Prostate gland (tissue), 2 donors: Measurements from ENCODE around the gene PCDHB8. TPM values are rescaled to one million over a fixed set of nuclear protein-coding genes. Genes with fewer than 3 reads are reported as not detected.
"Not testable (repeated sequence)": the region's sequence is repeated elsewhere in the genome, so short reads cannot be mapped to it uniquely, and the experiment has no call there.

Experiments
- DNase-seq: peaks from one replicate; pipeline ENCODE4 v3.0.0-alpha.2; 2019; ENCODE audit warnings: low spot score
- H3K27ac ChIP-seq, 2 donors: fragments of 200-600 bp; sonication (generic); 2 replicates each; pipeline ENCODE4 v1.5.1; 2017 to 2019
- H3K27me3 ChIP-seq: fragments of 200-600 bp; sonication (generic); replicated peaks from 2 replicates; pipeline ENCODE4 v1.5.1; 2019; ENCODE audit not compliant: insufficient read depth
- H3K36me3 ChIP-seq, 2 donors: fragments of 200-600 bp; sonication (generic); 1 replicate in 1 of 2; 2 replicates in 1 of 2; pipeline versions ENCODE4 v1.5.1 to v1.8.1; 2017 to 2019
- H3K4me1 ChIP-seq: fragments of 200-600 bp; sonication (generic); replicated peaks from 2 replicates; pipeline ENCODE4 v1.5.1; 2019
- H3K4me3 ChIP-seq, 2 donors: fragments of 200-600 bp; sonication (generic); 2 replicates each; pipeline ENCODE4 v1.5.1; 2017 to 2019
- H3K9me3 ChIP-seq: fragments of 200-600 bp; sonication (generic); 2 replicates; pipeline ENCODE4 v1.5.1; 2017
- POLR2A ChIP-seq: fragments of 450-650 bp; IDR thresholded peaks from one replicate; pipeline ENCODE4 v1.6.1; 2016; ENCODE audit warnings: antibody characterized with exemption, mild to moderate bottlenecking
- POLR2AphosphoS5 ChIP-seq: sonication (generic); formaldehyde crosslinking; IDR thresholded peaks from one replicate; pipeline ENCODE4 v1.6.1; 2017; ENCODE audit warnings: antibody characterized with exemption
- WGBS: methylation state at CpG from one replicate; pipeline ENCODE4 v1.1.5; 2018; 5-methylcytosine and 5-hydroxymethylcytosine counted together
- intact Hi-C: fragments of 100-400 bp; cut with DNase I; formaldehyde crosslinking; loops from one replicate; pipeline ENCODE4 v1.14.2; 2022
- total RNA-seq, 2 donors: library from RNA; depleted of rRNA; stranded (reverse); fragments of >200 nt; gene quantifications; one replicate each; pipeline ENCODE4 v1.1.0, GENCODE V29; 2016
- TF ChIP-seq, protein P1 (sequence below), 4 experiments: fragments of 200-600 bp in 2 of 4; fragments of 450-650 bp in 2 of 4; sonication (generic) in 2 of 4; IDR thresholded peaks; 1 replicate in 3 of 4; 2 replicates in 1 of 4; pipeline ENCODE4 v1.5.1; 2016 to 2019; ENCODE audit warnings: antibody characterized with exemption in 4 of 4, mild to moderate bottlenecking in 2 of 4, moderate library complexity in 2 of 4

Gene PCDHB8
- total RNA-seq, 2 donors from 2014 or later, result 0.23 to 2.6 TPM

DNA sequence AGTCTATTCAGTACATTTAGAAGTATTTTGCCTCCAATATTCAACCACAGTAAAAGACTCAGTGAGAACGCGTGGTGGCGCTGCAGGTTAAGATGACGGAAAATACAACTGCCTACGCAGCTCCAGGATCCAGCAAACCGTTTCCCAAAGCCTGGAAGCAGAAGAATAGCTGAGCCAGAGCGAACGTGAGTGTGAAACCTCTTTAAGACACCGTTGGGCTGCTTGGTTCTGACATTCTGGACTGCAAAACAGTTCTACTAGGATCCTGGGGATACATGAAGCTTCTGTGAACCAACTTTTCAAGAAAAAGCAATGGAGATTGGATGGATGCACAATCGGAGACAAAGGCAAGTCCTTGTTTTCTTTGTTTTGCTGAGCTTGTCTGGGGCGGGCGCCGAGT lies 4.7 kb downstream of the PCDHB8 start, which contains the start of gene PCDHB16:
TSS of gene PCDHB16 (plus strand) at position 140 of the 400 bp plus-strand sequence. CDS start at position 313, 173 bp downstream.
- Histone ChIP-seq H3K4me3 (no peak within 1 kb of the TSS), H3K9me3 (peaks cover 3% of the 10 kb centered on the region), H3K27me3 (no peaks in the 10 kb centered on the region), H3K27ac (no peak within 1 kb of the TSS), H3K4me1 (no peaks in the 10 kb centered on the region), H3K36me3 (no peaks in the 10 kb centered on the region)
- intact Hi-C loops, result no loop called here
- no peak for DNase-seq
- 12% methylated on average over 13 of the region's 13 CpGs for WGBS
- no peak for TF ChIP-seq POLR2AphosphoS5
- no peak for TF ChIP-seq POLR2A
- TF ChIP-seq, protein P1, sequence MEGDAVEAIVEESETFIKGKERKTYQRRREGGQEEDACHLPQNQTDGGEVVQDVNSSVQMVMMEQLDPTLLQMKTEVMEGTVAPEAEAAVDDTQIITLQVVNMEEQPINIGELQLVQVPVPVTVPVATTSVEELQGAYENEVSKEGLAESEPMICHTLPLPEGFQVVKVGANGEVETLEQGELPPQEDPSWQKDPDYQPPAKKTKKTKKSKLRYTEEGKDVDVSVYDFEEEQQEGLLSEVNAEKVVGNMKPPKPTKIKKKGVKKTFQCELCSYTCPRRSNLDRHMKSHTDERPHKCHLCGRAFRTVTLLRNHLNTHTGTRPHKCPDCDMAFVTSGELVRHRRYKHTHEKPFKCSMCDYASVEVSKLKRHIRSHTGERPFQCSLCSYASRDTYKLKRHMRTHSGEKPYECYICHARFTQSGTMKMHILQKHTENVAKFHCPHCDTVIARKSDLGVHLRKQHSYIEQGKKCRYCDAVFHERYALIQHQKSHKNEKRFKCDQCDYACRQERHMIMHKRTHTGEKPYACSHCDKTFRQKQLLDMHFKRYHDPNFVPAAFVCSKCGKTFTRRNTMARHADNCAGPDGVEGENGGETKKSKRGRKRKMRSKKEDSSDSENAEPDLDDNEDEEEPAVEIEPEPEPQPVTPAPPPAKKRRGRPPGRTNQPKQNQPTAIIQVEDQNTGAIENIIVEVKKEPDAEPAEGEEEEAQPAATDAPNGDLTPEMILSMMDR (IDR thresholded peaks at IDR 0.05), result no peak

GRCh38 chr5:141184117-141184855 lies 6.7 kb downstream of the PCDHB8 start:
- not testable (repeated sequence) for H3K9me3 ChIP-seq

DNA sequence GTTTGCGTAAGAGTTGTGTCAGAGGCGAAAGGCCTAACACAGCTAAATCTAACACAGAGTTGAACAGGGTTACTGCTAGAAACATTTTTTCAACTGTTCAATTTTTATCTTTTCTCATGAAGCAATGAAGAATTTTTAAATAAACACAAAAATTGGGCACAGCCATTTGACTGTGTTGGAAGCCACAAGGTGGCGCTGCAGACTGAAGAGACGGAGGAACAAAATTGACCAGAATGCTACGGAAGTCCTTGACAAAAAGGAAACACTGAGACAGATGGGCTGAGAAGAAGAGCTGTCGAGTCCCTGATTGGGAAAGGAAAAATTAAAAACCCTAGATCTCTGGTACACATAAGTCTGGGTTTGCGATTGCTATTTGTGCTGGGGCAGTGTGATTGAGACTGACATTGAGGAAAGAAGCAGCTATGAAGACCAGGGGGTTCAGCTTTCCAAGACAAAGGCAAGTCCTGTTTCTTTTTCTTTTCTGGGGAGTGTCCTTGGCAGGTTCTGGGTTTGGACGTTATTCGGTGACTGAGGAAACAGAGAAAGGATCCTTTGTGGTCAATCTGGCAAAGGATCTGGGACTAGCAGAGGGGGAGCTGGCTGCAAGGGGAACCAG lies 9.4 kb downstream of the PCDHB8 start, which contains the start of gene PCDHB9:
TSS of gene PCDHB9 (plus strand) at position 265 of the 616 bp plus-strand sequence. CDS start at position 423, 158 bp downstream.
- intact Hi-C loops, result no loop called here
- Histone ChIP-seq H3K9me3 (peaks cover 3% of the 10 kb centered on the region), H3K36me3 (no peaks in the 10 kb centered on the region), H3K27me3 (no peaks in the 10 kb centered on the region), H3K27ac (no peak within 1 kb of the TSS), H3K4me3 (no peak within 1 kb of the TSS), H3K4me1 (no peaks in the 10 kb centered on the region)
- 13% methylated on average over 9 of the region's 9 CpGs for WGBS
- no peak for DNase-seq
- TF ChIP-seq POLR2A, result no peak

More at GRCh38 chr5:141184117-141184855, 6.7 kb downstream of the PCDHB8 start:
- H3K4me1 ChIP-seq, H3K36me3 ChIP-seq, H3K27ac ChIP-seq, H3K27me3 ChIP-seq, intact Hi-C loops, H3K4me3 ChIP-seq, DNase-seq: not testable (repeated sequence)
- WGBS, result 26% methylated on average over 38 of the region's 69 CpGs

GRCh38 chr5:141188682-141189081 lies 11.1 kb downstream of the PCDHB8 start:
- H3K36me3 ChIP-seq, H3K27ac ChIP-seq, intact Hi-C loops, H3K9me3 ChIP-seq, H3K27me3 ChIP-seq, DNase-seq, H3K4me1 ChIP-seq, H3K4me3 ChIP-seq: not testable (repeated sequence)
- 16% methylated on average over 4 of the region's 37 CpGs for WGBS

DNA sequence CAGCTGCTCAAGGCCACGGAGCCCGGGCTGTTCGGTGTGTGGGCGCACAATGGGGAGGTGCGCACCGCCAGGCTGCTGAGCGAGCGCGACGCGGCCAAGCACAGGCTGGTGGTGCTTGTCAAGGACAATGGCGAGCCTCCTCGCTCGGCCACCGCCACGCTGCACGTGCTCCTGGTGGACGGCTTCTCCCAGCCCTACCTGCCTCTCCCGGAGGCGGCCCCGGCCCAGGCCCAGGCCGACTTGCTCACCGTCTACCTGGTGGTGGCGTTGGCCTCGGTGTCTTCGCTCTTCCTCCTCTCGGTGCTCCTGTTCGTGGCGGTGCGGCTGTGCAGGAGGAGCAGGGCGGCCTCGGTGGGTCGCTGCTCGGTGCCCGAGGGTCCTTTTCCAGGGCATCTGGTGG lies 11.5 kb downstream of the PCDHB8 start:
- 30% methylated on average over 24 of the region's 35 CpGs for WGBS
- intact Hi-C loops, H3K27ac ChIP-seq, DNase-seq, H3K4me3 ChIP-seq, H3K27me3 ChIP-seq, H3K36me3 ChIP-seq, H3K4me1 ChIP-seq, H3K9me3 ChIP-seq: not testable (repeated sequence)

DNA sequence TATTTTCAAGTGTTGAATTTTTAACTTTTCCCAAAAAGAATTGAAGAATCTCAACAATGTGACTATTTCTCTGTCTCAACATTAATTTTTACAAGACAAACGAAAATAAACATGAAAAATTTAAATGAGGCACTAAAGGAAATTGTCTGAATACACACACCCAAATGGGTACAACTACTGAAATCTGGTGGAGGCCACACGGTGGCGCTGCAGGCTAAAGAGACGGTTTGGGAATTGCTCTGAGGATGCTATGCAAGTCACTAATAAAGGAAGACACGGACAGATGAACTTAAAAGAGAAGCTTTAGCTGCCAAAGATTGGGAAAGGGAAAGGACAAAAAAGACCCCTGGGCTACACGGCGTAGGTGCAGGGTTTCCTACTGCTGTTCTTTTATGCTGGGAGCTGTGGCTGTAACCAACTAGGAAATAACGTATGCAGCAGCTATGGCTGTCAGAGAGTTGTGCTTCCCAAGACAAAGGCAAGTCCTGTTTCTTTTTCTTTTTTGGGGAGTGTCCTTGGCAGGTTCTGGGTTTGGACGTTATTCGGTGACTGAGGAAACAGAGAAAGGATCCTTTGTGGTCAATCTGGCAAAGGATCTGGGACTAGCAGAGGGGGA lies 14.6 kb downstream of the PCDHB8 start, which contains the start of gene PCDHB10:
TSS of gene PCDHB10 (plus strand) at position 244 of the 616 bp plus-strand sequence. CDS start at position 444, 200 bp downstream.
- WGBS, result 6% methylated on average over 10 of the region's 10 CpGs
- Histone ChIP-seq H3K4me1 (no peaks in the 10 kb centered on the region), H3K4me3 (no peak within 1 kb of the TSS), H3K27me3 (no peaks in the 10 kb centered on the region), H3K9me3 (no peaks in the 10 kb centered on the region), H3K36me3 (no peaks in the 10 kb centered on the region), H3K27ac (no peak within 1 kb of the TSS)
- TF ChIP-seq POLR2AphosphoS5, result no peak
- TF ChIP-seq, protein P1 (IDR thresholded peaks at IDR 0.05), result peak in 1 of 4 experiments; percentile 10
- DNase-seq, result no peak
- intact Hi-C loops, result loop anchor here (10.0 kb wide), 1 partner anchor 373 kb away; no protein-coding TSS in a partner anchor

DNA sequence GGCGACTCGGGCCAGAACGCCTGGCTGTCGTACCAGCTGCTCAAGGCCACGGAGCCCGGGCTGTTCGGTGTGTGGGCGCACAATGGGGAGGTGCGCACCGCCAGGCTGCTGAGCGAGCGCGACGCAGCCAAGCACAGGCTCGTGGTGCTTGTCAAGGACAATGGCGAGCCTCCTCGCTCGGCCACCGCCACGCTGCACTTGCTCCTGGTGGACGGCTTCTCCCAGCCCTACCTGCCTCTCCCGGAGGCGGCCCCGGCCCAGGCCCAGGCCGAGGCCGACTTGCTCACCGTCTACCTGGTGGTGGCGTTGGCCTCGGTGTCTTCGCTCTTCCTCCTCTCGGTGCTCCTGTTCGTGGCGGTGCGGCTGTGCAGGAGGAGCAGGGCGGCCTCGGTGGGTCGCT lies 16.7 kb downstream of the PCDHB8 start:
- not testable (repeated sequence) for DNase-seq, H3K4me1 ChIP-seq, H3K27ac ChIP-seq, H3K36me3 ChIP-seq, H3K27me3 ChIP-seq, H3K4me3 ChIP-seq, H3K9me3 ChIP-seq
- intact Hi-C loops, result loop anchor here (10.0 kb wide), 1 partner anchor 370 kb away; no protein-coding TSS in a partner anchor
- WGBS, result 24% methylated on average over 13 of the region's 37 CpGs
